ENCODE data around the gene KSR1. TPM values are rescaled to one million over a fixed set of nuclear protein-coding genes. Genes with fewer than 3 reads are reported as not detected.
"Not testable (repeated sequence)": the region's sequence is repeated elsewhere in the genome, so short reads cannot be mapped to it uniquely, and the experiment has no call there.

The KSR1 gene
- total and polyA plus RNA-seq, 9 of the 15 experiments (the other 6 are each of a cell fraction or from before 2014, with no cell fraction given): 1.4 to 51.7 (median 18.4) TPM

GRCh38 chr17:27435431-27436070, 20.7 kb upstream of the KSR1 start:
- ATAC-seq; H3K4me2 ChIP-seq (ENCODE audit: insufficient read depth, low read length); H3K9ac ChIP-seq (ENCODE audit: insufficient read depth in 1 of 2, low read depth in 2 of 2, low read length in 2 of 2); FAIRE-seq; H3K27me3 ChIP-seq (ENCODE audit: control insufficient read depth in 2 of 2, insufficient read depth in 2 of 2, low read length in 2 of 2); H3K9me3 ChIP-seq (replicated peaks; ENCODE audit: control insufficient read depth, insufficient read depth, low read depth, low read length); H3K9me1 ChIP-seq (ENCODE audit: control insufficient read depth, insufficient read depth, low read length); H3K4me3 ChIP-seq; H3K36me3 ChIP-seq (ENCODE audit: control insufficient read depth, insufficient read depth, low read length); H3K4me1 ChIP-seq (replicated peaks in 1 of 2; ENCODE audit: control insufficient read depth in 2 of 2, insufficient read depth in 2 of 2, low read length in 2 of 2); BruUV-seq (replicated peaks); H2AFZ ChIP-seq (ENCODE audit: low read depth, low read length); DNase-seq (ENCODE audit: extremely low read depth in 1 of 4, low spot score in 3 of 4); H3K79me2 ChIP-seq (ENCODE audit: control insufficient read depth, insufficient read depth, low read length); in situ Hi-C loops (cut with MboI); H4K20me1 ChIP-seq (replicated peaks; ENCODE audit: control insufficient read depth, insufficient read depth, low read length); intact Hi-C loops (cut with micrococcal nuclease); H3K27ac ChIP-seq (ENCODE audit: extremely low read depth, low read depth, low read length): not testable (repeated sequence)
- 77% methylated on average over 6 of the region's 6 CpGs for WGBS (ENCODE audit: insufficient coverage, low coverage, missing lambda C conversion rate)
- POLR2A ChIA-PET: interaction anchor here (0.6 to 1.8 kb wide), 4 partner anchors 10 to 184 kb away, joined by 3 to 4 read pairs (median 3); no protein-coding TSS in a partner anchor
- CTCF ChIA-PET (ENCODE audit: low intra/inter-chr PET ratio): interaction anchor here (0.6 kb wide), 1 partner anchor 164 kb away, joined by 3 read pairs; no protein-coding TSS in a partner anchor

- no peaks in the 10 kb centered on the region for H3K79me2 ChIP-seq (ENCODE audit: control insufficient read depth, insufficient read depth, low read length)
- ATAC-seq: no peak
- H3K36me3 ChIP-seq (ENCODE audit: control insufficient read depth, insufficient read depth, low read length): no peaks in the 10 kb centered on the region
- no peak for DNase-seq (ENCODE audit: extremely low read depth in 1 of 4, low spot score in 3 of 4)
- H4K20me1 ChIP-seq (replicated peaks; ENCODE audit: control insufficient read depth, insufficient read depth, low read length): no peaks in the 10 kb centered on the region
- H3K27me3 ChIP-seq (ENCODE audit: control insufficient read depth in 2 of 2, insufficient read depth in 2 of 2, low read length in 2 of 2): no peaks in the 10 kb centered on the region
- POLR2A ChIA-PET: no interaction called here
- no TSS peak for BruUV-seq (replicated peaks)
- in situ Hi-C loops (cut with MboI): no loop called here
- no peaks in the 10 kb centered on the region for H3K9me1 ChIP-seq (ENCODE audit: control insufficient read depth, insufficient read depth, low read length)
- H3K27ac ChIP-seq (ENCODE audit: extremely low read depth, low read depth, low read length): no peak overlapping the region
- intact Hi-C loops (cut with micrococcal nuclease): no loop called here
- CTCF ChIA-PET (ENCODE audit: low intra/inter-chr PET ratio): no interaction called here
- H2AFZ ChIP-seq (ENCODE audit: low read depth, low read length): no peak overlapping the region
- H3K4me2 ChIP-seq (ENCODE audit: insufficient read depth, low read length): no peak overlapping the region; the same call in 1 of the 2 replicates
- FAIRE-seq: no peak
- whole genome bisulfite sequencing (ENCODE audit: insufficient coverage, low coverage, missing lambda C conversion rate): 65% methylated on average over 10 of the region's 10 CpGs
- peaks cover 2 to 3% of the 10 kb centered on the region in 2 experiments; a peak in 2 of 5 replicates for H3K4me1 ChIP-seq (replicated peaks in 1 of 2; ENCODE audit: control insufficient read depth in 2 of 2, insufficient read depth in 2 of 2, low read length in 2 of 2)
- no peaks in the 10 kb centered on the region for H3K9me3 ChIP-seq (replicated peaks; ENCODE audit: control insufficient read depth, insufficient read depth, low read depth, low read length)
- H3K9ac ChIP-seq (ENCODE audit: insufficient read depth in 1 of 2, low read depth in 2 of 2, low read length in 2 of 2): no peak overlapping the region
- no peak overlapping the region for H3K4me3 ChIP-seq
- TF ChIP-seq SMARCA5 (IDR thresholded peaks at IDR 0.05): no peak
- TF ChIP-seq FOXO4 (CRISPR knock-in tag; IDR thresholded peaks at IDR 0.05): no peak
- no peak for TF ChIP-seq MTF1 (CRISPR knock-in tag; IDR thresholded peaks at IDR 0.05; ENCODE audit: borderline replicate concordance)
- TF ChIP-seq ZNF395 (CRISPR knock-in tag; IDR thresholded peaks at IDR 0.05): no peak
- no peak for TF ChIP-seq BRF1 (IDR thresholded peaks at IDR 0.05; ENCODE audit: borderline replicate concordance, extremely low read depth, insufficient read length)
- no peak for TF ChIP-seq HBP1 (CRISPR knock-in tag; IDR thresholded peaks at IDR 0.05)
- TF ChIP-seq POLR2G (IDR thresholded peaks at IDR 0.05; ENCODE audit: low read depth, low read length): no peak
- no peak for TF ChIP-seq HNRNPH1 (optimal IDR thresholded peaks at IDR 0.05; ENCODE audit: low read depth, low read length)
Observed at GRCh38 chr17:27438348-27438998, 17.8 kb upstream of the KSR1 start.
